Activated CD4-positive, alpha-beta memory T cell treated with anti-CD3 and anti-CD28 coated beads, Interleukin-2, amount 10 ng/mL, durations not matched to agents 7 days and 5 days (primary cell): ENCODE measurements around the gene TMEM263. TPM values are rescaled to one million over a fixed set of nuclear protein-coding genes. Genes with fewer than 3 reads are reported as not detected.
A peak's percentile ranks its signal among the peaks of the same experiment; 100 is the strongest.

Source experiments
- CTCF ChIA-PET: fragments of 350-600 bp; sonication (Branson Sonifier 250); formaldehyde crosslinking; loops from one replicate; lab custom pipeline; 2021; ENCODE audit warnings: antibody characterized with exemption, inconsistent platforms; lab: Charles Lee
- POLR2A ChIA-PET: fragments of 350-600 bp; sonication (Branson Sonifier 250); formaldehyde crosslinking; loops from one replicate; lab custom pipeline; 2021; ENCODE audit warnings: antibody characterized with exemption; lab: Charles Lee
- DNase-seq: peaks from one replicate; pipeline ENCODE4 v3.0.0-alpha.2; 2020
- H3K27ac Mint-ChIP-seq: one replicate; pipeline ENCODE4 v1.8.0; 2021; ENCODE audit warnings: mild to moderate bottlenecking, mixed read lengths
- H3K27me3 Mint-ChIP-seq: one replicate; pipeline ENCODE4 v1.8.0; 2021; ENCODE audit warnings: mixed read lengths
- H3K36me3 Mint-ChIP-seq: one replicate; pipeline ENCODE4 v1.8.0; 2021; ENCODE audit warnings: low read depth, mixed read lengths
- H3K4me1 Mint-ChIP-seq: one replicate; pipeline ENCODE4 v1.8.0; 2021; ENCODE audit warnings: mixed read lengths
- H3K4me3 Mint-ChIP-seq: one replicate; pipeline ENCODE4 v1.8.0; 2021; ENCODE audit warnings: mild to moderate bottlenecking, mixed read lengths
- H3K9me3 Mint-ChIP-seq: one replicate; pipeline ENCODE4 v1.8.0; 2021; ENCODE audit warnings: mixed read lengths
- total RNA-seq, 2 experiments: library from RNA; stranded (reverse); gene quantifications; one replicate each; pipeline ENCODE4 v1.2.3, GENCODE V29; 2021

Gene TMEM263
- total RNA-seq, 2 experiments from 2014 or later, result 26.0 to 27.0 TPM

- peaks cover 6% of the 10 kb centered on the region for H3K36me3 Mint-ChIP-seq
- peak overlapping the region; percentile 94 for H3K4me3 Mint-ChIP-seq
- H3K27me3 Mint-ChIP-seq, result peaks cover 11% of the 10 kb centered on the region
- ChIA-PET CTCF (interaction anchor here (0.9 to 2.9 kb wide), 5 partner anchors 15 to 728 kb away, joined by 3 to 12 read pairs (median 3); partner anchors contain the start of gene POLR3B), POLR2A (interaction anchor here (0.7 to 2.2 kb wide), 7 partner anchors 24 to 597 kb away, joined by 3 to 12 read pairs (median 3); partner anchors contain the start of genes MTERF2 and POLR3B)
- H3K27ac Mint-ChIP-seq, result peak overlapping the region; percentile 78
- peaks cover 3% of the 10 kb centered on the region for H3K9me3 Mint-ChIP-seq
- peak; percentile 17 for DNase-seq
- peaks cover 20% of the 10 kb centered on the region for H3K4me1 Mint-ChIP-seq
These were observed 988 bp upstream of the TMEM263 start for GRCh38 chr12:106954462-106955376.

GRCh38 chr12:106956048-106956578, 406 bp downstream of the TMEM263 start:
- Mint-ChIP-seq H3K27ac (peak overlapping the region; percentile 81), H3K4me1 (peaks cover 20% of the 10 kb centered on the region), H3K27me3 (peaks cover 3% of the 10 kb centered on the region), H3K9me3 (no peaks in the 10 kb centered on the region), H3K4me3 (peak overlapping the region; percentile 94), H3K36me3 (peaks cover 6% of the 10 kb centered on the region)
- ChIA-PET POLR2A (interaction anchor here (0.8 to 2.2 kb wide), 14 partner anchors 11 to 655 kb away, joined by 3 to 12 read pairs (median 4); partner anchors contain the start of genes MTERF2 and POLR3B), CTCF (interaction anchor here (1.1 to 2.9 kb wide), 5 partner anchors 10 to 598 kb away, joined by 3 to 12 read pairs (median 3); partner anchors contain the start of gene POLR3B)
- DNase-seq, result peak; percentile 63

- peaks cover 8% of the 10 kb centered on the region for H3K36me3 Mint-ChIP-seq
- DNase-seq, result no peak
- POLR2A ChIA-PET, result no interaction called here
- peaks cover 20% of the 10 kb centered on the region for H3K4me1 Mint-ChIP-seq
- H3K9me3 Mint-ChIP-seq, result no peaks in the 10 kb centered on the region
- peak overlapping the region; percentile 94 for H3K4me3 Mint-ChIP-seq
- peaks cover under 1% of the 10 kb centered on the region for H3K27me3 Mint-ChIP-seq
- CTCF ChIA-PET, result interaction anchor here (1.0 kb wide), 1 partner anchor 134 kb away, joined by 4 read pairs; no protein-coding TSS in a partner anchor
- H3K27ac Mint-ChIP-seq, result peak overlapping the region; percentile 32
These were observed 1.9 kb downstream of the TMEM263 start for GRCh38 chr12:106957583-106957982.

GRCh38 chr12:106960443-106960842, 4.7 kb downstream of the TMEM263 start:
- H3K27me3 Mint-ChIP-seq, result no peaks in the 10 kb centered on the region
- no peak for DNase-seq
- peaks cover 13% of the 10 kb centered on the region for H3K4me1 Mint-ChIP-seq
- ChIA-PET POLR2A (no interaction called here), CTCF (no interaction called here)
- H3K9me3 Mint-ChIP-seq, result no peaks in the 10 kb centered on the region
- peaks cover 23% of the 10 kb centered on the region for H3K36me3 Mint-ChIP-seq
- no peak overlapping the region for H3K4me3 Mint-ChIP-seq
- no peak overlapping the region for H3K27ac Mint-ChIP-seq

- ChIA-PET CTCF (no interaction called here), POLR2A (no interaction called here)
- Mint-ChIP-seq H3K9me3 (no peaks in the 10 kb centered on the region), H3K27me3 (no peaks in the 10 kb centered on the region), H3K4me1 (peaks cover 10% of the 10 kb centered on the region), H3K27ac (no peak overlapping the region), H3K36me3 (peaks cover 26% of the 10 kb centered on the region), H3K4me3 (no peak overlapping the region)
- no peak for DNase-seq
These were observed 6.6 kb downstream of the TMEM263 start for GRCh38 chr12:106962286-106962685.

- no peaks in the 10 kb centered on the region for H3K9me3 Mint-ChIP-seq
- H3K4me1 Mint-ChIP-seq, result no peaks in the 10 kb centered on the region
- no peak for DNase-seq
- H3K27me3 Mint-ChIP-seq, result no peaks in the 10 kb centered on the region
- ChIA-PET CTCF (no interaction called here), POLR2A (no interaction called here)
- H3K27ac Mint-ChIP-seq, result no peak overlapping the region
- peaks cover 27% of the 10 kb centered on the region for H3K36me3 Mint-ChIP-seq
- H3K4me3 Mint-ChIP-seq, result no peak overlapping the region
These were observed 8.8 kb downstream of the TMEM263 start for GRCh38 chr12:106964526-106964925.

- ChIA-PET POLR2A (no interaction called here), CTCF (interaction anchor here (0.6 kb wide), 1 partner anchor 36 kb away, joined by 3 read pairs; no protein-coding TSS in a partner anchor)
- peaks cover 33% of the 10 kb centered on the region for H3K36me3 Mint-ChIP-seq
- H3K4me3 Mint-ChIP-seq, result no peak overlapping the region
- DNase-seq, result no peak
- no peaks in the 10 kb centered on the region for H3K27me3 Mint-ChIP-seq
- no peaks in the 10 kb centered on the region for H3K4me1 Mint-ChIP-seq
- H3K9me3 Mint-ChIP-seq, result no peaks in the 10 kb centered on the region
- H3K27ac Mint-ChIP-seq, result no peak overlapping the region
These were observed 15.4 kb downstream of the TMEM263 start for GRCh38 chr12:106971065-106971464.

- Mint-ChIP-seq H3K4me3 (no peak overlapping the region), H3K4me1 (no peaks in the 10 kb centered on the region), H3K36me3 (peaks cover 31% of the 10 kb centered on the region), H3K27ac (no peak overlapping the region), H3K9me3 (no peaks in the 10 kb centered on the region), H3K27me3 (no peaks in the 10 kb centered on the region)
- no peak for DNase-seq
- ChIA-PET CTCF (no interaction called here), POLR2A (interaction anchor here (1.2 kb wide), 1 partner anchor 120 kb away, joined by 3 read pairs; the partner anchor contains the start of gene CRY1)
These were observed 17.8 kb downstream of the TMEM263 start for GRCh38 chr12:106973545-106973944.

- H3K27me3 Mint-ChIP-seq, result no peaks in the 10 kb centered on the region
- ChIA-PET CTCF (no interaction called here), POLR2A (interaction anchor here (1.2 kb wide), 1 partner anchor 119 kb away, joined by 3 read pairs; the partner anchor contains the start of gene CRY1)
- H3K27ac Mint-ChIP-seq, result no peak overlapping the region
- DNase-seq, result no peak
- no peaks in the 10 kb centered on the region for H3K4me1 Mint-ChIP-seq
- no peaks in the 10 kb centered on the region for H3K9me3 Mint-ChIP-seq
- no peak overlapping the region for H3K4me3 Mint-ChIP-seq
- peaks cover 34% of the 10 kb centered on the region for H3K36me3 Mint-ChIP-seq
These were observed 18.8 kb downstream of the TMEM263 start for GRCh38 chr12:106974511-106974910.

- DNase-seq, result no peak
- Mint-ChIP-seq H3K36me3 (peaks cover 34% of the 10 kb centered on the region), H3K4me3 (no peak overlapping the region), H3K4me1 (no peaks in the 10 kb centered on the region), H3K9me3 (no peaks in the 10 kb centered on the region), H3K27me3 (no peaks in the 10 kb centered on the region), H3K27ac (no peak overlapping the region)
- CTCF ChIA-PET, result no interaction called here
- POLR2A ChIA-PET, result no interaction called here
These were observed 19.4 kb downstream of the TMEM263 start for GRCh38 chr12:106975098-106975497.

GRCh38 chr12:106975993-106976658, 20.4 kb downstream of the TMEM263 start:
- CTCF ChIA-PET, result no interaction called here
- H3K27ac Mint-ChIP-seq, result no peak overlapping the region
- POLR2A ChIA-PET, result no interaction called here

GRCh38 chr12:106976668-106977067, 21.0 kb downstream of the TMEM263 start:
- ChIA-PET CTCF (no interaction called here), POLR2A (no interaction called here)
- Mint-ChIP-seq H3K27me3 (no peaks in the 10 kb centered on the region), H3K36me3 (peaks cover 26% of the 10 kb centered on the region), H3K4me1 (no peaks in the 10 kb centered on the region), H3K4me3 (no peak overlapping the region), H3K27ac (no peak overlapping the region), H3K9me3 (no peaks in the 10 kb centered on the region)
- DNase-seq, result no peak

More at GRCh38 chr12:106975993-106976658, 20.4 kb downstream of the TMEM263 start:
- H3K36me3 Mint-ChIP-seq, result peaks cover 28% of the 10 kb centered on the region
- no peaks in the 10 kb centered on the region for H3K27me3 Mint-ChIP-seq
- H3K4me1 Mint-ChIP-seq, result no peaks in the 10 kb centered on the region
- H3K4me3 Mint-ChIP-seq, result no peak overlapping the region
- H3K9me3 Mint-ChIP-seq, result no peaks in the 10 kb centered on the region
- no peak for DNase-seq
